Fibroblast of peridontal ligament (primary cell): ENCODE measurements around the gene EVA1A.
"Not testable (repeated sequence)": the region's sequence is repeated elsewhere in the genome, so short reads cannot be mapped to it uniquely, and the experiment has no call there.

Experiments
- DNase-seq: peaks from one replicate; pipeline ENCODE4 v3.0.0-alpha.2; 2010; ENCODE audit errors: extremely low read depth

Gene EVA1A

GRCh38 chr2:75483878-75484277 lies 76.9 kb downstream of the EVA1A start:
- no peak for DNase-seq

GRCh38 chr2:75482398-75482797 lies 78.3 kb downstream of the EVA1A start:
- no peak for DNase-seq

- DNase-seq, result peak; percentile 55
Observed at GRCh38 chr2:75480971-75481836, 79.5 kb downstream of the EVA1A start.

GRCh38 chr2:75477696-75478095 lies 83.0 kb downstream of the EVA1A start:
- not testable (repeated sequence) for DNase-seq

- peak; percentile 36 for DNase-seq
Observed at GRCh38 chr2:75476761-75477160, 84.0 kb downstream of the EVA1A start.

GRCh38 chr2:75475976-75476375 lies 84.8 kb downstream of the EVA1A start:
- no peak for DNase-seq

- DNase-seq, result no peak
Observed at GRCh38 chr2:75475049-75475448, 85.7 kb downstream of the EVA1A start.

GRCh38 chr2:75474115-75474514 lies 86.6 kb downstream of the EVA1A start:
- no peak for DNase-seq

GRCh38 chr2:75466708-75467311 lies 93.9 kb downstream of the EVA1A start:
- peak; percentile 38 for DNase-seq

GRCh38 chr2:75465317-75465984 lies 95.3 kb downstream of the EVA1A start:
- DNase-seq, result peak; percentile 73

GRCh38 chr2:75464348-75464946 lies 96.3 kb downstream of the EVA1A start:
- DNase-seq, result peak; percentile 66

GRCh38 chr2:75462721-75463120 lies 98.0 kb downstream of the EVA1A start:
- no peak for DNase-seq

GRCh38 chr2:75462206-75462605 lies 98.5 kb downstream of the EVA1A start:
- DNase-seq, result no peak

- no peak for DNase-seq
Observed at GRCh38 chr2:75460630-75461029, 100.1 kb downstream of the EVA1A start.

GRCh38 chr2:75459565-75460310 lies 101.0 kb downstream of the EVA1A start:
- DNase-seq, result peak; percentile 95

GRCh38 chr2:75458201-75458600 lies 102.5 kb downstream of the EVA1A start:
- DNase-seq, result no peak

GRCh38 chr2:75456825-75457224 lies 103.9 kb downstream of the EVA1A start:
- no peak for DNase-seq

- no peak for DNase-seq
Observed at GRCh38 chr2:75456111-75456510, 104.6 kb downstream of the EVA1A start.

- no peak for DNase-seq
Observed at GRCh38 chr2:75454241-75454620, 106.5 kb downstream of the EVA1A start.

GRCh38 chr2:75453384-75454240 lies 107.1 kb downstream of the EVA1A start:
- DNase-seq, result no peak

- DNase-seq, result no peak
Observed at GRCh38 chr2:75450068-75450467, 110.7 kb downstream of the EVA1A start.
